Measurements from ENCODE around the gene EML1.

DNA sequence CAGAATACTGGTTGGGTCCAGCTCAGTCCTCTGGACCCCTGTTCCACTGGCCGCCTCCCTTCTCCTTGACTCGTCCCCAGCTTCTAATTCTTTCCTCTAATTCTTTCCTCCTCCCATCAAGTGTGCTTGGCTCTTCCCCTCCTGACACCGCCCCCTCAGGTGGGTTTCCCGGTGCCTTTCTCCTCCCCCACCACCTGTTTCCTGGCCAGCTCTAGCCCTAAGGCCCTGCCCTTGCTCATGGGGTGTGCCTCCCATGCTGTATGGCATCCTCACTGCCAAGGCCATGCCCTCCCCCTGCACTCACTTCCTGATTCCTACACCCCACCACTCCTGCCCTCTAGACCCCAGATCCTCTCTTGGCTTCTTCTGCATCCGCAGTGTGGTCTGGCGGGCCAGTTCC, 12.1 kb upstream of the EML1 start:
- no peak for TF ChIP-seq BHLHE40 (IDR thresholded peaks at IDR 0.05; ENCODE audit: borderline replicate concordance)
- TF ChIP-seq SP1 (IDR thresholded peaks at IDR 0.05): no peak
- TF ChIP-seq FOXK2 (IDR thresholded peaks at IDR 0.05): no peak
- no peak for TF ChIP-seq FOXM1 (IDR thresholded peaks at IDR 0.05; ENCODE audit: borderline replicate concordance)
- TF ChIP-seq NFRKB (IDR thresholded peaks at IDR 0.05): no peak
- no peak for TF ChIP-seq L3MBTL2 (conservative IDR thresholded peaks at IDR 0.05)
- no peak for TF ChIP-seq ARNT (IDR thresholded peaks at IDR 0.05)
- TF ChIP-seq SUZ12 (IDR thresholded peaks at IDR 0.05): no peak
- TF ChIP-seq TARDBP (IDR thresholded peaks at IDR 0.05): no peak
- TF ChIP-seq, protein P1, sequence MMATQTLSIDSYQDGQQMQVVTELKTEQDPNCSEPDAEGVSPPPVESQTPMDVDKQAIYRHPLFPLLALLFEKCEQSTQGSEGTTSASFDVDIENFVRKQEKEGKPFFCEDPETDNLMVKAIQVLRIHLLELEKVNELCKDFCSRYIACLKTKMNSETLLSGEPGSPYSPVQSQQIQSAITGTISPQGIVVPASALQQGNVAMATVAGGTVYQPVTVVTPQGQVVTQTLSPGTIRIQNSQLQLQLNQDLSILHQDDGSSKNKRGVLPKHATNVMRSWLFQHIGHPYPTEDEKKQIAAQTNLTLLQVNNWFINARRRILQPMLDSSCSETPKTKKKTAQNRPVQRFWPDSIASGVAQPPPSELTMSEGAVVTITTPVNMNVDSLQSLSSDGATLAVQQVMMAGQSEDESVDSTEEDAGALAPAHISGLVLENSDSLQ (IDR thresholded peaks at IDR 0.05): no peak
- TF ChIP-seq ELF4 (IDR thresholded peaks at IDR 0.05): no peak
- no peak for TF ChIP-seq FOXA1 (IDR thresholded peaks at IDR 0.05)
- no peak for TF ChIP-seq HDGF (IDR thresholded peaks at IDR 0.05; ENCODE audit: borderline replicate concordance)

All from HEK293T (cell line).